Occipital lobe (tissue), 2 donors: ENCODE measurements around the gene RASAL3. TPM values are rescaled to one million over a fixed set of nuclear protein-coding genes. Genes with fewer than 3 reads are reported as not detected.

ENCODE experiments used
- DNase-seq: peaks from one replicate; lab custom pipeline; 2025; lab: John Stamatoyannopoulos, UW
- total RNA-seq: library from RNA; depleted of rRNA; stranded (reverse); fragments of >200 nt; gene quantifications from one replicate; pipeline ENCODE4 v1.2.3, GENCODE V29; 2014

RASAL3 gene
- total RNA-seq, 1 donor from 2014 or later, result 0.47 TPM

- DNase-seq, result no peak
Observed at GRCh38 chr19:15436012-15436825, 28.1 kb downstream of the RASAL3 start.

DNA sequence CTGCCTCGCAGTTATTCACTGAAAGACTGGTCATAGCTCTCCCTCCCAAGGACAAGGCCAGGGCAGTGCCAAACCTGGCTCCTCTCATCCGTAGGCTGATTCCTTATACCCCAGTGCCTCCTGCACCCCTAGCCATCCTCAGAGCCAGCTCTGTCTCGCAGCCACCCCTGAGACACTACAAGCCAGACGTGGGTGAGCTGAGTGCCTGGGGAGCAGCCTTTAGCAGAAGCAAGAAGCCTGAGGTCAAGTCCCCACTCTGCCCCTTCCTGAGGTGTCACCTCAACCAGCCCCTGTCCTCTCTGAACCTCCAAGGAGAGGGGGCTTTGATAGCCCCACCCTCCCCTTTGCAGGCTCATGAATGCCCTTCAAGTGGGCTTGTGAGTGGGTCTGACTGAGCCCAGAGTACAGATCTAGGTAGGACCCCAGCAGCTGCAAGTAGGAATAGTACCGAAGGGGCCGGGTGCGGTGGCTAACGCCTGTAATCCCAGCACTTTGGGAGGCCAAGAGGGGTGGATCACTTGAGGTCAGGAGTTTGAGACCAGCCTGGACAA, 30.8 kb downstream of the RASAL3 start:
- no peak for DNase-seq

- DNase-seq, result peak; percentile 86
Observed at GRCh38 chr19:15432629-15433518, 31.5 kb downstream of the RASAL3 start.

DNA sequence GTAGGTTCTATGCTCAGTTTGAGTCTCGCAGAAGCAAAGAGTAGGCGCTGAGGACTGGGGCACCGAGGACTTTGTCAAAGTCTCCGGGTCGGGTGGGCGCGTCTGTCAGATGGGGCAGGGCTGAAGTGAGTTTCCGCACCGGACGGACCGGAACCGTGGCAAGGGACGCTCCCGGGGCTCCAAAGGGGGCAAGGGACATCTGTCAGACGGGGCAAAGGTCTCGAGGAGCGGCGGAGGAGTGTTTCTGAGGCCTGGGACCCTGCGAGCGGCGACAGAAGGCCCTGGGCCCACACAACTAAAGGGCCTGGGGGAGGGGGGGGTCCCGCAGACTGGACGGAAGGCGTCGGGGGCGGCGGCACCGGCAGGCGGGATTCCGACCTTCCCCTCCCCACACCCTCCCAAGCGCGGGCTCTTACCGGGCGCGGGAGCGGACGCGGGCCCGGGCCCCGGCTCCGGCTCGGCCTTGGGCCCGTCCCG, 32.3 kb downstream of the RASAL3 start:
- DNase-seq, result no peak

- DNase-seq, result no peak
Observed at GRCh38 chr19:15431396-15432017, 32.8 kb downstream of the RASAL3 start.

DNA sequence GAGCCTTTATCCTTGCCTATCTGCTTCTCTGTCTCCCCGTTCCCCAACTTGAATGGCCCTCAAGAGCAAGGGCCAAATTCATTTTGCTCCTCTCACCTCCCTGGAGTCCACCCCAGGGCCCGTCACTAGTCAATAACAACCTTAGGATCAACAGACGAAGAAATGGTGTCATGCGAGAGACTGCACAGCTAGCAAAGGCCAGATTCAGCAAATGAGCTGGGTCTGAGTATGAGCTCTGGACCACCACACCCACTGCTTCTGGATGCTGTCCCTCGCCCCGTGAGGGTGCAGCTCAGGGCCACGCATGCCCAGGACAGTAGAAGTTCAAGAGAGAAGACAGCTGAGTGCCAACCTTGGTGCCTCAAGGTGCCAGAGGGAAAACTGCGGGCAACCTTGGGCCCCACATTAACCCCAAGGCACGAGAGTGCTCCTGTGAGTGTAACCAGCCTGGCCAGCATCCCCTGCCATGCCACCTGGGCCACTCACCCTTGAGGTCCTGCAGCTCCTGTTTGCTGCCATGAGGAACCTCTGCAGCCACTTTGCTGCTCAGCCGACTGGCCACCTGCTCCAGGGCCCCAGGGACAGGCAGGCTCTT, 33.7 kb downstream of the RASAL3 start:
- DNase-seq, result no peak

GRCh38 chr19:15429825-15430467, 34.4 kb downstream of the RASAL3 start:
- DNase-seq, result no peak

GRCh38 chr19:15428956-15429824, 35.2 kb downstream of the RASAL3 start:
- DNase-seq, result no peak

GRCh38 chr19:15427991-15428471, 36.3 kb downstream of the RASAL3 start:
- DNase-seq, result no peak

- DNase-seq, result no peak
Observed at GRCh38 chr19:15427350-15427700, 37.0 kb downstream of the RASAL3 start.

- DNase-seq, result no peak
Observed at GRCh38 chr19:15426485-15427349, 37.6 kb downstream of the RASAL3 start.

- DNase-seq, result no peak
Observed at GRCh38 chr19:15425321-15425950, 38.9 kb downstream of the RASAL3 start.

- no peak for DNase-seq
Observed at GRCh38 chr19:15424692-15425272, 39.6 kb downstream of the RASAL3 start.

- no peak for DNase-seq
Observed at GRCh38 chr19:15424121-15424520, 40.2 kb downstream of the RASAL3 start.

DNA sequence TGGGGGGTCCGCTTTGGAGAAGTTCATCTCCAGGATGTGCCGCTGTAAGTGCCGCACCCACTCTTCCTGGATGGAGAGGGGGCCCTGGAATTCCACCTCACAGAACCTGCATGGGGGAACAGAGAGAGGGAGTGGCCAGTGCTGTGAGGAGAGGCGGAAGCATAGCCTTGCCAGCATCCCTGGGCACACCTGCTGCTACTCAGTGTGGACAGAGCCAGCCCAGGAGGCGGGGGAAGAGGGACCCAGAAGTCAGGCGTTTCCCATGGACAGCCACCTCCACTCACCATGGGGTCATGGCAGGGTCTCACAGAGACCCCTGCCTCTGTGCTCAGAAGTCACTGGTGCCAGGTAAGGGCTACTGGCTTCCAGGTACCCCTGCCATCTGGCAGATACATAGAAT, 41.2 kb downstream of the RASAL3 start:
- no peak for DNase-seq

DNA sequence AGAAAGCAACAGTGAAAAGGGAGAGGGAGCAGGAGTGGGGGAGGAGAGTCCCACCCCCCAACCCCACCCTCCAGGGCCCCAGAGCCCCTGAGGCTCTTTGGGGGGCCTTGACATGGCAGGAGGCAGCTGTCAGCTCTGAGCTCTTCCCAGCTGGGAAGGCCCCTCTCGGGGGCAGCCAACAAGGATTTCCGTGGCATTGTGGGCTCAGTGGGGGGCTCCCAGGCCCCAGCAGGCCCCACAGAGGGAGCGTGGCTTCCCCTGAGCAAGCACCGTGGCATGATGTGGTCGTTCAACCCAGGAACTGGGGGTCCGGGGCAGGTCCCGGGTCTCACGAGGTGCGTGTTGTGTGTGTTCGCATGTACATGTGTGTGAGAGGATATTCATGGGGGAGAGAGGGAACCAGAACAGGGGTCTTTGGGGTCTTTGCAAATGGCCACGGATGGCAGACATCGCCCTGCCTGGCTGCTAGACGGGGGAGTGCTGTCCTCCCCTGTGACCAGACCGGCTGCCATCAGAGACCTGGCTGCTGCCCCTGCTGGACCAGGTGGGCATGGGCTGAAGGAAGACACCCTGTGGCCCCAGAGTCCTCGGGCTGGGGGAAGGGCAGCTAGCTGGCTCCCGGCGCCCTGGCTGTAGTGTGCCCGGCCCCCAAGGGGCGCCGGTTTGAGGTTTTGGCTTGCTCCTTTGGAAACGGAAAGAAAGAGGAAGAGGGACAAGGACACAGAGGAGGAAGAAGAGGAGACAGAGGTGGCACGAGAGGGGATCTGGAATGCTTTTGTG, 41.9 kb downstream of the RASAL3 start:
- DNase-seq, result no peak

DNA sequence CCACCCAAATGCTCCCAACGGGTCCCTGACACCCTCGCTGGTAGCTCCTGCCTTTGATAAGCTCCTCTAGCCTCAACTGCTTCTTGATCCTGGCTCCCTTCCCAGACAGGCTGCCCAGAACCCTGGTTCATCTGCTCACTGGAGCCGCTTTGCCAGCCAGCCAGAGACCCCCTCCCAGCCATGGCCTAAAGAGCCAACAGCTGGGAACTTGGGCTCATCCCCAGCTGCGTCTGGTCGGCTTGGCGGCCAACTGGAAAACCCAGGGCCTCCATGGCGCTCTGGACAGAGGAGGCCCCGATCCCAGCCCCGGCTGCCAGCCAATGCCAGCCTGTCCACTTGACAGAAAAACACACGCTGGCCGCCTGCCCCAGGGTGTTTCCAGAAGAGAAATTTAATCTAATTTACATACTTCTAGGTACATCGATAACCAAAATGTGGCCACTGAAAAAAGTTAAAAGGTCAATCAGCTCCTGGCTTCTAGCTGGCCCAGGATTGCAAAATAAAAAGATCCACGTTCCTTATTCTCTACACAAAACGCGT, 42.6 kb downstream of the RASAL3 start:
- peak; percentile 61 for DNase-seq
